Keratinocyte (primary cell): Measurements from ENCODE around the gene TBX18. TPM values are rescaled to one million over a fixed set of nuclear protein-coding genes. Genes with fewer than 3 reads are reported as not detected.

Experiments used
- DNase-seq: peaks from one replicate; pipeline ENCODE4 v3.0.0-alpha.2; 2011; ENCODE audit warnings: low read depth, missing footprints, low spot score
- FAIRE-seq: peaks from 2 replicates; lab custom pipeline; 2011; peaks lifted over from hg19 to GRCh38; lab: Jason Lieb, UNC
- H2AFZ ChIP-seq: 2 replicates; pipeline ENCODE4 v1.6.0; 2012; ENCODE audit warnings: low read length, control low read depth, inconsistent platforms; ENCODE audit not compliant: control insufficient read depth
- H3K27ac ChIP-seq: 2 replicates; pipeline ENCODE4 v1.5.1; 2011; ENCODE audit warnings: low read length; ENCODE audit not compliant: control insufficient read depth, insufficient read depth
- H3K27me3 ChIP-seq: 3 replicates; pipeline ENCODE4 v1.6.0; 2011; ENCODE audit warnings: low read length; ENCODE audit not compliant: control insufficient read depth, insufficient read depth; ENCODE audit errors: extremely low read depth
- H3K36me3 ChIP-seq, 2 experiments: 2 replicates in 1 of 2; 3 replicates in 1 of 2; pipeline ENCODE4 v1.5.1; 2011; ENCODE audit warnings: low read length in 2 of 2, mild to moderate bottlenecking in 1 of 2; ENCODE audit not compliant: control insufficient read depth in 2 of 2, insufficient read depth in 2 of 2; ENCODE audit errors: extremely low read depth in 1 of 2
- H3K4me1 ChIP-seq: 3 replicates; pipeline ENCODE4 v1.5.1; 2011; ENCODE audit warnings: low read length; ENCODE audit not compliant: control insufficient read depth, insufficient read depth; ENCODE audit errors: extremely low read depth
- H3K4me2 ChIP-seq: 3 replicates; pipeline ENCODE4 v1.6.0; 2011; ENCODE audit warnings: low read depth, low read length; ENCODE audit not compliant: control insufficient read depth, insufficient read depth; ENCODE audit errors: extremely low read depth
- H3K4me3 ChIP-seq, 3 experiments: fragments of 200-600 bp in 1 of 3; sonication (generic) in 1 of 3; 2 replicates in 2 of 3; 3 replicates in 1 of 3; pipeline ENCODE4 v1.5.1; 2011 to 2016; ENCODE audit warnings: low read length in 3 of 3, mild to moderate bottlenecking in 3 of 3, control low read depth in 2 of 3, inconsistent platforms in 1 of 3, low read depth in 1 of 3, mixed read lengths in 1 of 3, mixed run types in 1 of 3, moderate library complexity in 1 of 3; ENCODE audit not compliant: control insufficient read depth in 2 of 3, insufficient read depth in 2 of 3; ENCODE audit errors: extremely low read depth in 1 of 3
- H3K79me2 ChIP-seq: 2 replicates; pipeline ENCODE4 v1.6.0; 2012; ENCODE audit warnings: low read length; ENCODE audit not compliant: control insufficient read depth, insufficient read depth
- H3K9ac ChIP-seq: 3 replicates; pipeline ENCODE4 v1.6.0; 2011; ENCODE audit warnings: low read length; ENCODE audit not compliant: control insufficient read depth, insufficient read depth; ENCODE audit errors: extremely low read depth
- H3K9me1 ChIP-seq: 3 replicates; pipeline ENCODE4 v1.6.0; 2011; ENCODE audit warnings: low read length; ENCODE audit not compliant: control insufficient read depth, insufficient read depth; ENCODE audit errors: extremely low read depth
- H3K9me3 ChIP-seq: 2 replicates; pipeline ENCODE4 v1.5.1; 2012; ENCODE audit warnings: low read depth, low read length; ENCODE audit not compliant: control insufficient read depth
- H4K20me1 ChIP-seq: 3 replicates; pipeline ENCODE4 v1.6.0; 2011; ENCODE audit warnings: low read length; ENCODE audit not compliant: control insufficient read depth, insufficient read depth; ENCODE audit errors: extremely low read depth
- EZH2 ChIP-seq: IDR thresholded peaks from one replicate; pipeline ENCODE4 v1.6.1; 2012; ENCODE audit warnings: inconsistent platforms, mild to moderate bottlenecking, low read length, moderate library complexity
- dilution Hi-C: fragments of 300-500 bp; cut with MboI; formaldehyde crosslinking; loops from one replicate; pipeline ENCODE4 v1.7.0; 2020; ENCODE audit warnings: low sequenced_read_pairs; ENCODE audit not compliant: extremely low pct_ligation_motif_present
- polyA plus RNA-seq, 5 experiments: library from polyadenylated mRNA; depleted of rRNA in 3 of 5; stranded (reverse) in 3 of 5; stranded (forward) in 1 of 5; unstranded in 1 of 5; fragments of >200 nt; gene quantifications; 1 replicate in 1 of 5; 2 replicates in 3 of 5; 3 replicates in 1 of 5; pipeline versions ENCODE4 v1.2.1 to v1.2.3, GENCODE V29; 2011 to 2012; ENCODE audit warnings: missing spikeins in 2 of 5, low read depth in 1 of 5, low replicate concordance in 1 of 5
- TF ChIP-seq, protein P1 (sequence below), 3 experiments: IDR thresholded peaks in 1 of 3; conservative IDR thresholded peaks in 1 of 3; optimal IDR thresholded peaks in 1 of 3; 2 replicates in 2 of 3; 3 replicates in 1 of 3; pipeline versions ENCODE3 to v1.5.1; 2011; ENCODE audit warnings: low read length in 3 of 3, mild to moderate bottlenecking in 3 of 3, moderate library complexity in 2 of 3, control low read depth in 1 of 3, inconsistent platforms in 1 of 3; ENCODE audit not compliant: insufficient read depth in 2 of 3; ENCODE audit errors: extremely low read depth in 1 of 3

TBX18 gene
- polyA plus RNA-seq, 1 donor (not counting 4 experiments of a cell fraction or from before 2014, with no cell fraction given): 0.03 TPM

DNA sequence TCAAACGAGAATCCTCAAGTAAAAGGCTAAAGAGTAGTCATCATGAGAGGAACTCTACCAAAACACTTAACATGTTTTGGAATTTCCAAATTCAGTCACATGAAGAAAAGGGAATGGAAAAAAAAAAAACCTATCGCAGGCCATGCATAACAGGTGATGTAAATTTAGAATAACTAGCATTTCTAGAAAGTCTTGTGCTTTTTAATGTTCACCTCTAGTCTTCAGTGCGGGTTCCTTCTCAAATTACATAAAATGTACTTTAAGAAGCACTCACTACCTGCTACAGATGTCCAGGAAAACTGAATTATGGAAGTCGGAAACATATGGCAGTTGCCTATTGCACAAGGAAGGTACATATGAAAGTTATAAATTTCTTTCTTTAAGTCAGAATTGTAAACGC lies 6.1 kb upstream of the TBX18 start:
- Histone ChIP-seq H3K9me3 (peaks cover 5% of the 10 kb centered on the region), H3K79me2 (no peaks in the 10 kb centered on the region), H3K36me3 (no peaks in the 10 kb centered on the region), H3K27ac (no peak overlapping the region), H2AFZ (no peak overlapping the region), H3K4me1 (no peaks in the 10 kb centered on the region), H3K9ac (no peak overlapping the region), H3K4me2 (no peak overlapping the region), H3K4me3 (no peak overlapping the region), H3K9me1 (no peaks in the 10 kb centered on the region), H4K20me1 (no peaks in the 10 kb centered on the region), H3K27me3 (peaks cover 76% of the 10 kb centered on the region)
- FAIRE-seq (no peak), DNase-seq (no peak)
- dilution Hi-C loops: no loop called here
- TF ChIP-seq, protein P1, sequence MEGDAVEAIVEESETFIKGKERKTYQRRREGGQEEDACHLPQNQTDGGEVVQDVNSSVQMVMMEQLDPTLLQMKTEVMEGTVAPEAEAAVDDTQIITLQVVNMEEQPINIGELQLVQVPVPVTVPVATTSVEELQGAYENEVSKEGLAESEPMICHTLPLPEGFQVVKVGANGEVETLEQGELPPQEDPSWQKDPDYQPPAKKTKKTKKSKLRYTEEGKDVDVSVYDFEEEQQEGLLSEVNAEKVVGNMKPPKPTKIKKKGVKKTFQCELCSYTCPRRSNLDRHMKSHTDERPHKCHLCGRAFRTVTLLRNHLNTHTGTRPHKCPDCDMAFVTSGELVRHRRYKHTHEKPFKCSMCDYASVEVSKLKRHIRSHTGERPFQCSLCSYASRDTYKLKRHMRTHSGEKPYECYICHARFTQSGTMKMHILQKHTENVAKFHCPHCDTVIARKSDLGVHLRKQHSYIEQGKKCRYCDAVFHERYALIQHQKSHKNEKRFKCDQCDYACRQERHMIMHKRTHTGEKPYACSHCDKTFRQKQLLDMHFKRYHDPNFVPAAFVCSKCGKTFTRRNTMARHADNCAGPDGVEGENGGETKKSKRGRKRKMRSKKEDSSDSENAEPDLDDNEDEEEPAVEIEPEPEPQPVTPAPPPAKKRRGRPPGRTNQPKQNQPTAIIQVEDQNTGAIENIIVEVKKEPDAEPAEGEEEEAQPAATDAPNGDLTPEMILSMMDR (optimal IDR thresholded peaks at IDR 0.05 in 1 of 3, IDR thresholded peaks at IDR 0.05 in 1 of 3, conservative IDR thresholded peaks at IDR 0.05 in 1 of 3; ENCODE audit: extremely low read depth in 1 of 3, insufficient read depth in 2 of 3, low read length in 3 of 3): no peak

DNA sequence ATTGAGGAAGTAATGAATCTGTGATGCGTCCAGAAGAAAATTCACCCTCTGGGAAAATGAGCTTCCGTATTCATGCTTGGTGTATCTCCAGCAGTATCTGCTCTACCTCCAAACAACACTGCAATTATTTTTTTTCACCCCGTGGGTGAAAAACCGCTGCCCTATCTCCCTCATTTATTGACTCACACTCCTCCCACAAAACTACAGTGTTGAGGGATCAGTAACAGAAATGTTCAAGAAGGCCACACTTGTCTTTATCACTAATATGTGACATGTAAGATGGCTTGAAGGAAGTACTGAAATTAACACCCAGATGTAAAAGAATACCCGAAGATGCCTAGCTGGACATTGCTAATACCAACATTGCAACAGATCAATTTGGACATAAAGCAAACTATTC lies 4.9 kb upstream of the TBX18 start:
- H3K27me3 ChIP-seq: peaks cover 80% of the 10 kb centered on the region

More for the DNA sequence above, 4.9 kb upstream of the TBX18 start:
- TF ChIP-seq, protein P1 (optimal IDR thresholded peaks at IDR 0.05 in 1 of 3, IDR thresholded peaks at IDR 0.05 in 1 of 3, conservative IDR thresholded peaks at IDR 0.05 in 1 of 3; ENCODE audit: extremely low read depth in 1 of 3, insufficient read depth in 2 of 3, low read length in 3 of 3): no peak
- no peak for TF ChIP-seq EZH2
- Histone ChIP-seq H3K27ac (no peak overlapping the region), H3K36me3 (no peaks in the 10 kb centered on the region), H2AFZ (no peak overlapping the region), H3K4me2 (no peak overlapping the region), H3K9me3 (peaks cover 5% of the 10 kb centered on the region), H3K4me1 (no peaks in the 10 kb centered on the region), H3K9ac (no peak overlapping the region), H4K20me1 (no peaks in the 10 kb centered on the region), H3K4me3 (no peak overlapping the region), H3K79me2 (no peaks in the 10 kb centered on the region), H3K9me1 (no peaks in the 10 kb centered on the region)
- dilution Hi-C loops: no loop called here
- FAIRE-seq (no peak), DNase-seq (no peak)
